Measurements from ENCODE around the gene KLHL17. TPM values are rescaled to one million over a fixed set of nuclear protein-coding genes. Genes with fewer than 3 reads are reported as not detected.

Gene KLHL17
- 105 and 413 TPM in 2 replicates for total RNA-seq (2011; cell fraction: chromatin; rRNA removed; ENCODE audit: low replicate concordance)
- total RNA-seq (2011; cell fraction: nucleolus; rRNA removed) = 347 and 361 TPM in 2 replicates
- total RNA-seq (2011; cell fraction: nucleoplasm; rRNA removed) = 167 and 188 TPM in 2 replicates
- total RNA-seq (2014; rRNA removed) (30.7 and 30.8 TPM in 2 replicates), total RNA-seq (2014; rRNA removed; fragmentation: Illumina TruSeq; extraction: Trizol) (1.5 and 2.9 TPM in 2 replicates), total RNA-seq (2015; rRNA removed; fragmentation: Illumina TruSeq; extraction: Trizol) (13.0 and 16.3 TPM in 2 replicates), total RNA-seq (2021) (58.1 and 71.4 TPM in 2 replicates), polyA plus RNA-seq (2011; rRNA removed) (18.6 and 49.7 TPM in 2 replicates), polyA plus RNA-seq (2014; fragmentation: Illumina TruSeq; extraction: Trizol) (7.2 and 22.1 TPM in 2 replicates), polyA plus RNA-seq (2014; fragmentation: Nextera tagmentation; extraction: Ambion mirVana) (under 1 TPM; 0.14 to 0.55 TPM), polyA plus RNA-seq (2014; rRNA removed) (67.3 and 84.8 TPM in 2 replicates), polyA minus RNA-seq (2011; rRNA and poly(A)+ RNA removed) (3.4 and 5.1 TPM in 2 replicates), Bru-seq, nascent RNA (percentile 68 among the genes with signal in this experiment), BruChase-seq, experiment 1, labeled RNA remaining after a 2-hour chase (percentile 60 among the genes with signal in this experiment), BruChase-seq, experiment 2, labeled RNA remaining after a 6-hour chase (percentile 73 among the genes with signal in this experiment)
- 22.8 and 35.9 TPM in 2 replicates for polyA plus RNA-seq (2011; cell fraction: cytosol; rRNA removed)
- 819 and 946 TPM in 2 replicates for polyA plus RNA-seq (2011; cell fraction: nucleus; rRNA removed)
- polyA plus RNA-seq (2012) = 31.2 and 45.6 TPM in 2 replicates
- polyA minus RNA-seq (2011; cell fraction: cytosol; rRNA and poly(A)+ RNA removed) = 8.9 and 14.1 TPM in 2 replicates
- polyA minus RNA-seq (2011; cell fraction: nucleus; rRNA and poly(A)+ RNA removed) = 72.0 and 97.5 TPM in 2 replicates
- long read RNA-seq, experiment 1, transcript KLHL17-201 (12 exons, 2,560 nt) = major isoform, 9 of 115 reads
- long read RNA-seq, experiment 1, partial matches to known transcripts = 51 of 115 reads
- long read RNA-seq, experiment 1, other reads (novel, unspliced or antisense) = 55 of 115 reads
- long read RNA-seq, experiment 2, partial matches to known transcripts = 4 of 14 reads
- long read RNA-seq, experiment 2, other reads (novel, unspliced or antisense) = 10 of 14 reads
- long read RNA-seq, experiment 3, partial matches to known transcripts = 2 of 3 reads
- long read RNA-seq, experiment 3, other reads (novel, unspliced or antisense) = 1 of 3 reads

- Histone ChIP-seq H3K4me1 (replicated peaks in 1 of 2; ENCODE audit: control insufficient read depth in 2 of 2, insufficient read depth in 2 of 2, low read length in 2 of 2) (peaks cover 13 to 78% of the 10 kb centered on the region in 2 experiments), H3K79me2 (ENCODE audit: control insufficient read depth, insufficient read depth, low read length) (peaks cover 46% of the 10 kb centered on the region), H4K20me1 (replicated peaks; ENCODE audit: control insufficient read depth, insufficient read depth, low read length) (peaks cover 7% of the 10 kb centered on the region), H3K9ac (ENCODE audit: insufficient read depth in 1 of 2, low read depth in 2 of 2, low read length in 2 of 2) (peak within 1 kb of the TSS; percentile 68 to 94), H3K36me3 (ENCODE audit: control insufficient read depth, insufficient read depth, low read length) (peaks cover 61% of the 10 kb centered on the region), H3K9me3 (replicated peaks; ENCODE audit: control insufficient read depth, insufficient read depth, low read depth, low read length) (no peaks in the 10 kb centered on the region), H3K4me3 (peak within 1 kb of the TSS; percentile 88), H2AFZ (ENCODE audit: low read depth, low read length) (peak within 1 kb of the TSS; percentile 69), H3K27me3 (ENCODE audit: control insufficient read depth in 2 of 2, insufficient read depth in 2 of 2, low read length in 2 of 2) (no peaks in the 10 kb centered on the region), H3K4me2 (ENCODE audit: insufficient read depth, low read length) (peak within 1 kb of the TSS; percentile 79), H3K27ac (ENCODE audit: extremely low read depth, low read depth, low read length) (peak within 1 kb of the TSS; percentile 71; the same call in 2 of the 3 replicates), H3K9me1 (ENCODE audit: control insufficient read depth, insufficient read depth, low read length) (no peaks in the 10 kb centered on the region)
- POLR2A ChIA-PET = interaction anchor here (1.3 kb wide), 1 partner anchor 41 kb away, joined by 3 read pairs; no protein-coding TSS in a partner anchor
- FAIRE-seq (peak; percentile 73), DNase-seq (ENCODE audit: extremely low read depth in 1 of 4, low spot score in 3 of 4) (peak; percentile 85 to 92 (median 88)), ATAC-seq (peak; percentile 82)
- CTCF ChIA-PET (ENCODE audit: low intra/inter-chr PET ratio) = no interaction called here
- no TSS peak for BruUV-seq (replicated peaks)
- intact Hi-C loops (cut with micrococcal nuclease) = no loop called here
- WGBS (ENCODE audit: insufficient coverage, low coverage, missing lambda C conversion rate) = under 1% methylated on average over 44 of the region's 109 CpGs
- in situ Hi-C loops (cut with MboI) = no loop called here
- no peak for TF ChIP-seq DACH1 (IDR thresholded peaks at IDR 0.05; ENCODE audit: partially characterized antibody)
- no peak for TF ChIP-seq EP400 (IDR thresholded peaks at IDR 0.05)
- no peak for TF ChIP-seq FOXA3 (CRISPR knock-in tag; conservative IDR thresholded peaks at IDR 0.05 in 1 of 2, IDR thresholded peaks at IDR 0.05 in 1 of 2)
- 0 out of 2 replicates have a peak, but pooled peaks have one; percentile 49 for TF ChIP-seq CBX1 (IDR thresholded peaks at IDR 0.05; ENCODE audit: low read depth)
- peak; percentile 20 for TF ChIP-seq FUS (optimal IDR thresholded peaks at IDR 0.05; ENCODE audit: low read depth, low read length)
- peak; percentile 85 for TF ChIP-seq BCOR (IDR thresholded peaks at IDR 0.05)
- TF ChIP-seq ZSCAN29 (IDR thresholded peaks at IDR 0.05) = peak; percentile 88
- TF ChIP-seq KDM1A (IDR thresholded peaks at IDR 0.05) = peak in 1 of 2 experiments; percentile 48; a peak in 1 of 4 replicates
- peak; percentile 56 for TF ChIP-seq RBFOX2 (IDR thresholded peaks at IDR 0.05; ENCODE audit: low read depth, low read length)
- TF ChIP-seq SAFB (IDR thresholded peaks at IDR 0.05; ENCODE audit: borderline replicate concordance, low read depth, low read length) = peak; percentile 81
- TF ChIP-seq CREB1 (IDR thresholded peaks at IDR 0.05) = no peak; the same call in 1 of the 2 replicates
- TF ChIP-seq CREB1 (CRISPR knock-in tag; IDR thresholded peaks at IDR 0.05) = peak; percentile 70
- TF ChIP-seq KDM2B (CRISPR knock-in tag; IDR thresholded peaks at IDR 0.05) = peak; percentile 83; the same call in 1 of the 2 replicates
- TF ChIP-seq, protein P1, sequence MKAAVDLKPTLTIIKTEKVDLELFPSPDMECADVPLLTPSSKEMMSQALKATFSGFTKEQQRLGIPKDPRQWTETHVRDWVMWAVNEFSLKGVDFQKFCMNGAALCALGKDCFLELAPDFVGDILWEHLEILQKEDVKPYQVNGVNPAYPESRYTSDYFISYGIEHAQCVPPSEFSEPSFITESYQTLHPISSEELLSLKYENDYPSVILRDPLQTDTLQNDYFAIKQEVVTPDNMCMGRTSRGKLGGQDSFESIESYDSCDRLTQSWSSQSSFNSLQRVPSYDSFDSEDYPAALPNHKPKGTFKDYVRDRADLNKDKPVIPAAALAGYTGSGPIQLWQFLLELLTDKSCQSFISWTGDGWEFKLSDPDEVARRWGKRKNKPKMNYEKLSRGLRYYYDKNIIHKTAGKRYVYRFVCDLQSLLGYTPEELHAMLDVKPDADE (conservative IDR thresholded peaks at IDR 0.05; ENCODE audit: control insufficient read depth, low read depth, low read length) = 0 out of 2 replicates have a peak, but pooled peaks have one; percentile 15
- peak; percentile 70 for TF ChIP-seq VEZF1 (CRISPR knock-in tag; IDR thresholded peaks at IDR 0.05)
Measured at GRCh38 chr1:960363-961131, at the start of gene KLHL17. Gene KLHL17, plus strand, starts transcription at chr1:960584. Its CDS starts 110 bp downstream, at chr1:960694.
